Endothelial cell of umbilical vein (primary cell): Measurements from ENCODE around the gene SLC12A3. TPM values are rescaled to one million over a fixed set of nuclear protein-coding genes. Genes with fewer than 3 reads are reported as not detected.

Experiments used
- BruUV-seq: library from RNA; stranded (reverse); fragments of 400-500 nt; replicated peaks from 2 replicates; lab custom pipeline; 2021; lab: Mats Ljungman, UMichigan
- CTCF ChIA-PET: fragments of 300-600, 350-600 bp; sonication (Branson Sonifier 250); formaldehyde crosslinking; loops from one replicate; lab custom pipeline; 2021; ENCODE audit warnings: antibody characterized with exemption, inconsistent platforms; lab: Charles Lee
- POLR2A ChIA-PET: fragments of 300-600, 350-600 bp; sonication (Branson Sonifier 250); formaldehyde crosslinking; loops from one replicate; lab custom pipeline; 2021; ENCODE audit warnings: antibody characterized with exemption, inconsistent platforms; lab: Charles Lee
- DNase-seq: peaks from one replicate; pipeline ENCODE4 v3.0.0-alpha.2; 2011; ENCODE audit warnings: low read depth, low spot score
- FAIRE-seq: peaks from 2 replicates; lab custom pipeline; 2011; peaks lifted over from hg19 to GRCh38; lab: Jason Lieb, UNC
- H2AFZ ChIP-seq: 2 replicates; pipeline ENCODE4 v1.6.0; 2012; ENCODE audit warnings: low read depth, low read length, control low read depth, inconsistent platforms
- H3K27ac ChIP-seq: 2 replicates; pipeline ENCODE4 v1.5.1; 2011; ENCODE audit warnings: low read depth, mild to moderate bottlenecking, control low read depth, low read length, moderate library complexity; ENCODE audit not compliant: insufficient read depth
- H3K27me3 ChIP-seq, 2 experiments: 2 replicates each; pipeline versions ENCODE4 v1.6.0 to v1.6.1; 2011; ENCODE audit warnings: low read length in 2 of 2, mixed read lengths in 1 of 2; ENCODE audit not compliant: control insufficient read depth in 2 of 2, insufficient read depth in 2 of 2
- H3K36me3 ChIP-seq, 2 experiments: 2 replicates in 1 of 2; 3 replicates in 1 of 2; pipeline ENCODE4 v1.5.1; 2011; ENCODE audit warnings: low read length in 2 of 2, mild to moderate bottlenecking in 1 of 2, moderate library complexity in 1 of 2; ENCODE audit not compliant: control insufficient read depth in 2 of 2, insufficient read depth in 2 of 2; ENCODE audit errors: extremely low read depth in 1 of 2
- H3K4me1 ChIP-seq: 3 replicates; pipeline ENCODE4 v1.5.1; 2011; ENCODE audit warnings: mild to moderate bottlenecking, low read length; ENCODE audit not compliant: control insufficient read depth, insufficient read depth; ENCODE audit errors: extremely low read depth
- H3K4me2 ChIP-seq: 2 replicates; pipeline ENCODE4 v1.6.1; 2011; ENCODE audit warnings: low read length, control low read depth, mixed read lengths; ENCODE audit not compliant: insufficient read depth
- H3K4me3 ChIP-seq, 3 experiments: fragments of 200-600 bp in 1 of 3; sonication (generic), shearing (Covaris generic) in 1 of 3; replicated peaks in 1 of 3; 2 replicates each; pipeline ENCODE4 v1.5.1; 2011 to 2016; ENCODE audit warnings: control low read depth in 3 of 3, low read length in 3 of 3, mild to moderate bottlenecking in 2 of 3, inconsistent platforms in 1 of 3, low read depth in 1 of 3, moderate library complexity in 1 of 3; ENCODE audit not compliant: insufficient read depth in 1 of 3
- H3K79me2 ChIP-seq: 2 replicates; pipeline ENCODE4 v1.6.0; 2012; ENCODE audit warnings: low read length, inconsistent platforms; ENCODE audit not compliant: control insufficient read depth, insufficient read depth
- H3K9ac ChIP-seq: replicated peaks from 2 replicates; pipeline ENCODE3; 2011; ENCODE audit warnings: low read length, control low read depth; ENCODE audit not compliant: insufficient read depth; ENCODE audit errors: extremely low read depth
- H3K9me1 ChIP-seq: replicated peaks from 3 replicates; pipeline ENCODE4 v1.6.0; 2011; ENCODE audit warnings: mild to moderate bottlenecking, low read length; ENCODE audit not compliant: control insufficient read depth, insufficient read depth; ENCODE audit errors: extremely low read depth
- H3K9me3 ChIP-seq: replicated peaks from 2 replicates; pipeline ENCODE4 v1.5.1; 2012; ENCODE audit warnings: low read length, inconsistent platforms; ENCODE audit not compliant: control insufficient read depth, insufficient read depth
- H4K20me1 ChIP-seq: replicated peaks from 2 replicates; pipeline ENCODE3; 2011; ENCODE audit warnings: mild to moderate bottlenecking, low read length; ENCODE audit not compliant: control insufficient read depth, insufficient read depth; ENCODE audit errors: extremely low read depth
- CTCF ChIP-seq, 2 donors: IDR thresholded peaks; 1 replicate in 1 of 2; 2 replicates in 1 of 2; pipeline ENCODE4 v1.5.1; 2011; ENCODE audit warnings: low read length in 2 of 2, mild to moderate bottlenecking in 2 of 2, moderate library complexity in 2 of 2, control low read depth in 1 of 2, inconsistent platforms in 1 of 2, low read depth in 1 of 2; ENCODE audit not compliant: insufficient read depth in 1 of 2; ENCODE audit errors: extremely low read depth in 1 of 2
- EZH2 ChIP-seq: IDR thresholded peaks from 2 replicates; pipeline ENCODE4 v1.6.1; 2012; ENCODE audit warnings: borderline replicate concordance, low read depth, mild to moderate bottlenecking, moderate library complexity, low read length, inconsistent platforms; ENCODE audit not compliant: severe bottlenecking
- FOS ChIP-seq: IDR thresholded peaks from 2 replicates; pipeline ENCODE4 v1.6.1; 2011; ENCODE audit warnings: mild to moderate bottlenecking, low read length, moderate library complexity, borderline replicate concordance; ENCODE audit not compliant: insufficient read depth
- GATA2 ChIP-seq: IDR thresholded peaks from 2 replicates; pipeline ENCODE4 v1.7.0; 2011; ENCODE audit warnings: low read depth, mild to moderate bottlenecking, moderate library complexity, mixed read lengths, low read length; ENCODE audit not compliant: insufficient read length, insufficient read depth
- JUN ChIP-seq: IDR thresholded peaks from 2 replicates; pipeline ENCODE4 v1.6.1; 2011; ENCODE audit warnings: borderline replicate concordance, low read depth; ENCODE audit not compliant: insufficient read length, insufficient read depth
- MAX ChIP-seq: IDR thresholded peaks from 2 replicates; pipeline ENCODE4 v1.6.1; 2011; ENCODE audit not compliant: insufficient read depth, insufficient read length
- MYC ChIP-seq: IDR thresholded peaks from one replicate; pipeline ENCODE4 v1.6.1; 2011; ENCODE audit warnings: mild to moderate bottlenecking, low read depth, low read length
- POLR2A ChIP-seq: IDR thresholded peaks from 2 replicates; pipeline ENCODE4 v1.6.1; 2012; ENCODE audit warnings: low read depth, mild to moderate bottlenecking, control low read depth, low read length
- POLR2AphosphoS5 ChIP-seq: IDR thresholded peaks from 2 replicates; pipeline ENCODE4 v1.6.1; 2012; ENCODE audit warnings: low read depth, mild to moderate bottlenecking, control low read depth, low read length, moderate library complexity; ENCODE audit not compliant: insufficient read depth
- dilution Hi-C: fragments of 300-500 bp; cut with MboI; formaldehyde crosslinking; loops from one replicate; pipeline ENCODE4 v1.15.0; 2019; ENCODE audit warnings: low sequenced_read_pairs; ENCODE audit not compliant: extremely low pct_ligation_motif_present
- intact Hi-C: fragments of 100-400 bp; cut with micrococcal nuclease; formaldehyde crosslinking; loops from one replicate; pipeline ENCODE4 v1.10.0; 2022
- polyA plus RNA-seq, 4 experiments: library from polyadenylated mRNA; depleted of rRNA in 3 of 4; stranded (reverse) in 3 of 4; unstranded in 1 of 4; fragments of >200 nt; gene quantifications; 2 replicates each; pipeline versions ENCODE4 v1.2.1 to v1.2.3, GENCODE V29; 2011 to 2012; ENCODE audit warnings: missing spikeins in 1 of 4
- total RNA-seq: library from RNA; stranded (reverse); gene quantifications from 2 replicates; pipeline ENCODE4 v1.2.3, GENCODE V29; 2021

Gene SLC12A3
- total and polyA plus RNA-seq, 2 donors (not counting 3 experiments of a cell fraction or from before 2014, with no cell fraction given): not detected

- no peak for TF ChIP-seq EZH2
- no peak for TF ChIP-seq MYC
- TF ChIP-seq POLR2AphosphoS5: no peak
- no peak for TF ChIP-seq JUN
- no peak for TF ChIP-seq MAX
- no peak for TF ChIP-seq CTCF (IDR thresholded peaks at IDR 0.05; ENCODE audit: extremely low read depth in 1 of 2, insufficient read depth in 1 of 2, low read depth in 1 of 2, low read length in 2 of 2)
- no peak for TF ChIP-seq POLR2A
- TF ChIP-seq FOS: no peak
- TF ChIP-seq GATA2: no peak
- ChIA-PET CTCF (interaction anchor here (1.3 to 2.3 kb wide), 2 partner anchors 14 to 143 kb away, joined by 3 to 10 read pairs; no protein-coding TSS in a partner anchor), POLR2A (no interaction called here)
- Histone ChIP-seq H3K4me3 (no peak overlapping the region), H3K36me3 (peaks cover 28 to 37% of the 10 kb centered on the region in 2 experiments), H3K4me2 (no peak overlapping the region), H3K9ac (no peak overlapping the region), H3K27ac (no peak overlapping the region), H3K9me1 (no peaks in the 10 kb centered on the region), H2AFZ (no peak overlapping the region), H3K79me2 (peaks cover 50% of the 10 kb centered on the region), H3K4me1 (peaks cover 23% of the 10 kb centered on the region), H3K27me3 (no peaks in the 10 kb centered on the region), H3K9me3 (no peaks in the 10 kb centered on the region), H4K20me1 (peaks cover 19% of the 10 kb centered on the region)
- intact Hi-C loops (no loop called here), dilution Hi-C loops (no loop called here)
- FAIRE-seq (no peak), DNase-seq (no peak)
- no TSS peak for BruUV-seq
Measured at GRCh38 chr16:56936491-56936890, 71.5 kb downstream of the SLC12A3 start.
